HepG2 (cell line): ENCODE data around the gene RNF6. TPM values are rescaled to one million over a fixed set of nuclear protein-coding genes. Genes with fewer than 3 reads are reported as not detected.

Source experiments
- CEBPB ChIP-seq: IDR thresholded peaks from 2 replicates; pipeline ENCODE4 v1.6.1; 2011; ENCODE audit warnings: low read depth, low read length, improper control_type of control experiment, borderline replicate concordance
- FOXC1 ChIP-seq: sonication (generic); formaldehyde crosslinking; IDR thresholded peaks from 2 replicates; pipeline ENCODE4 v1.8.0; 2022; ENCODE audit warnings: mild to moderate bottlenecking, missing genetic modification reagents, borderline replicate concordance
- HNRNPK ChIP-seq: fragments of 200-400 bp; formaldehyde crosslinking; IDR thresholded peaks from 2 replicates; pipeline ENCODE4 v1.6.1; 2018; ENCODE audit warnings: low read length, low read depth, moderate library complexity, mild to moderate bottlenecking; ENCODE audit not compliant: poor library complexity, severe bottlenecking
- KLF12 ChIP-seq: sonication (generic); formaldehyde crosslinking; IDR thresholded peaks from 2 replicates; pipeline ENCODE4 v1.4.0; 2020; ENCODE audit warnings: missing genetic modification reagents, borderline replicate concordance
- LCORL ChIP-seq, 2 experiments: fragments of 450-650 bp in 1 of 2; sonication (generic) in 1 of 2; formaldehyde crosslinking in 1 of 2; IDR thresholded peaks; 2 replicates each; pipeline versions ENCODE4 v1.5.0 to v1.6.1; 2017 to 2020; ENCODE audit warnings: antibody characterized with exemption in 1 of 2, missing genetic modification reagents in 1 of 2
- MTF2 ChIP-seq: sonication (generic); formaldehyde crosslinking; IDR thresholded peaks from 2 replicates; pipeline ENCODE4 v1.5.0; 2020; ENCODE audit warnings: missing genetic modification reagents, borderline replicate concordance
- POLR2AphosphoS5 ChIP-seq: IDR thresholded peaks from 2 replicates; pipeline ENCODE4 v1.6.1; 2012; ENCODE audit warnings: low read depth, low read length
- RFX3 ChIP-seq: IDR thresholded peaks from 2 replicates; pipeline ENCODE4 v1.6.1; 2016; ENCODE audit warnings: missing biosample characterization, missing genetic modification reagents
- TAF15 ChIP-seq: fragments of 200-400 bp; formaldehyde crosslinking; IDR thresholded peaks from one replicate; pipeline ENCODE4 v1.6.1; 2018; ENCODE audit warnings: mild to moderate bottlenecking, low read depth, low read length; ENCODE audit not compliant: poor library complexity, severe bottlenecking
- TCF7L2 ChIP-seq: IDR thresholded peaks from 2 replicates; pipeline ENCODE4 v1.6.1; 2011; ENCODE audit warnings: mild to moderate bottlenecking, low read depth, low read length, moderate library complexity
- THAP11 ChIP-seq: IDR thresholded peaks from 2 replicates; pipeline ENCODE4 v1.6.1; 2016; ENCODE audit warnings: missing biosample characterization, missing genetic modification reagents
- ZBTB10 ChIP-seq: sonication (generic); formaldehyde crosslinking; IDR thresholded peaks from 2 replicates; pipeline ENCODE4 v1.4.0; 2020; ENCODE audit warnings: missing genetic modification reagents, borderline replicate concordance
- ZBTB37 ChIP-seq: sonication (generic); formaldehyde crosslinking; IDR thresholded peaks from 2 replicates; pipeline ENCODE4 v1.4.0; 2020; ENCODE audit warnings: mild to moderate bottlenecking, missing genetic modification reagents
- ZBTB4 ChIP-seq: sonication (generic); formaldehyde crosslinking; IDR thresholded peaks from 2 replicates; pipeline ENCODE4 v1.4.0; 2020; ENCODE audit warnings: missing genetic modification reagents, mild to moderate bottlenecking, borderline replicate concordance
- ZMAT3 ChIP-seq: sonication (generic); formaldehyde crosslinking; conservative IDR thresholded peaks from 2 replicates; pipeline ENCODE4 v1.7.0; 2021; ENCODE audit warnings: missing genetic modification reagents
- ZNF326 ChIP-seq: sonication (generic); formaldehyde crosslinking; IDR thresholded peaks from 2 replicates; pipeline ENCODE4 v1.4.0; 2020; ENCODE audit warnings: missing genetic modification reagents, borderline replicate concordance
- ZNF333 ChIP-seq: sonication (generic); formaldehyde crosslinking; IDR thresholded peaks from 2 replicates; pipeline ENCODE4 v1.4.0; 2020; ENCODE audit warnings: mild to moderate bottlenecking, missing genetic modification reagents, borderline replicate concordance
- ZNF343 ChIP-seq: sonication (generic); formaldehyde crosslinking; IDR thresholded peaks from 2 replicates; pipeline ENCODE4 v1.4.0; 2020; ENCODE audit warnings: mild to moderate bottlenecking, missing genetic modification reagents
- ZNF557 ChIP-seq: sonication (generic); formaldehyde crosslinking; IDR thresholded peaks from 2 replicates; pipeline ENCODE4 v1.4.0; 2020; ENCODE audit warnings: missing genetic modification reagents
- ZNF562 ChIP-seq: sonication (generic); formaldehyde crosslinking; IDR thresholded peaks from 2 replicates; pipeline ENCODE4 v1.8.0; 2022; ENCODE audit warnings: missing genetic modification reagents, borderline replicate concordance
- ZNF761 ChIP-seq: sonication (generic); formaldehyde crosslinking; conservative IDR thresholded peaks from 2 replicates; pipeline ENCODE4 v1.4.0; 2020; ENCODE audit warnings: mild to moderate bottlenecking, missing genetic modification reagents
- ZNF772 ChIP-seq: sonication (generic); formaldehyde crosslinking; IDR thresholded peaks from 2 replicates; pipeline ENCODE4 v1.5.0; 2020; ENCODE audit warnings: mild to moderate bottlenecking, missing genetic modification reagents
- polyA plus RNA-seq, 8 experiments: library from polyadenylated mRNA; depleted of rRNA in 3 of 8; stranded (reverse) in 7 of 8; unstranded in 1 of 8; fragments of >200 nt; fragmentation: Illumina TruSeq in 4 of 8; extraction: Trizol in 4 of 8; gene quantifications; 2 replicates each; pipeline versions ENCODE4 v1.2.1 to v1.2.3, GENCODE V29; 2011 to 2016; ENCODE audit warnings: low read depth in 4 of 8, missing spikeins in 1 of 8, mixed read lengths in 1 of 8; ENCODE audit not compliant: insufficient read depth in 1 of 8
- total RNA-seq, 5 experiments: library from RNA; depleted of rRNA; stranded (reverse); fragments of >200 nt; fragmentation: Illumina TruSeq; extraction: Trizol; gene quantifications; 2 replicates each; pipeline ENCODE4 v1.2.3, GENCODE V29; 2016; ENCODE audit warnings: low read depth in 1 of 5

Gene RNF6
- total and polyA plus RNA-seq, 2 of the 13 experiments (the other 11 are each of a cell fraction or from before 2014, with no cell fraction given): 14.6 to 36.8 TPM

- TF ChIP-seq CEBPB (no peak), MTF2 (peak; percentile 60; the same call in 1 of the 2 replicates), TCF7L2 (no peak), ZNF761 (CRISPR knock-in tag) (peak; percentile 70; the same call in 1 of the 2 replicates), TAF15 (no peak), ZNF343 (no peak; the same call in 1 of the 2 replicates), ZNF557 (CRISPR knock-in tag) (peak; percentile 39; the same call in 1 of the 2 replicates), FOXC1 (peak; percentile 42; the same call in 1 of the 2 replicates), ZMAT3 (CRISPR knock-in tag) (peak; percentile 84), ZBTB37 (CRISPR knock-in tag) (peak; percentile 28; the same call in 1 of the 2 replicates), RFX3 (CRISPR knock-in tag) (no peak), ZNF772 (CRISPR knock-in tag) (peak; percentile 88), THAP11 (peak; percentile 91), ZNF562 (CRISPR knock-in tag) (no peak), KLF12 (CRISPR knock-in tag) (peak; percentile 65), ZBTB4 (CRISPR knock-in tag) (no peak), ZBTB10 (CRISPR knock-in tag) (no peak), ZNF333 (peak; percentile 81), POLR2AphosphoS5 (peak; percentile 59), LCORL (IDR thresholded peaks at IDR 0.05) (no peak), LCORL (CRISPR knock-in tag; IDR thresholded peaks at IDR 0.05) (peak; percentile 83), HNRNPK (no peak), ZNF326 (CRISPR knock-in tag) (no peak)
Observed at GRCh38 chr13:26221721-26222519, at the start of gene RNF6 (continued).
